Panc1 (cell line): ENCODE results near the gene RABL3.

ENCODE experiments used
- CTCF ChIP-seq: fragments of 450-650 bp; IDR thresholded peaks from 2 replicates; pipeline ENCODE4 v1.5.1; 2017; ENCODE audit warnings: mild to moderate bottlenecking
- POLR2AphosphoS5 ChIP-seq: IDR thresholded peaks from 2 replicates; pipeline ENCODE4 v1.6.1; 2012; ENCODE audit warnings: mild to moderate bottlenecking, low read depth, low read length, moderate library complexity
- REST ChIP-seq, 2 experiments: IDR thresholded peaks; 2 replicates each; pipeline ENCODE4 v1.6.1; 2011 to 2012; ENCODE audit warnings: low read depth in 2 of 2, control low read depth in 1 of 2, low read length in 1 of 2, mild to moderate bottlenecking in 1 of 2, moderate library complexity in 1 of 2; ENCODE audit not compliant: insufficient read depth in 1 of 2
- SIN3A ChIP-seq: IDR thresholded peaks from 2 replicates; pipeline ENCODE4 v1.6.1; 2012; ENCODE audit warnings: low read depth, mild to moderate bottlenecking, low read length, moderate library complexity, borderline replicate concordance; ENCODE audit not compliant: insufficient read depth
- TCF7L2 ChIP-seq: IDR thresholded peaks from 2 replicates; pipeline ENCODE4 v1.6.1; 2011; ENCODE audit warnings: mild to moderate bottlenecking, low read depth, low read length, inconsistent platforms

GRCh38 chr3:120763601-120764000, 21.3 kb upstream of the RABL3 start:
- no peak for TF ChIP-seq CTCF
- no peak for TF ChIP-seq REST (IDR thresholded peaks at IDR 0.05; ENCODE audit: insufficient read depth in 1 of 2, low read depth in 2 of 2, low read length in 1 of 2)
- no peak for TF ChIP-seq POLR2AphosphoS5
- no peak for TF ChIP-seq SIN3A
- TF ChIP-seq TCF7L2 = no peak
